GM23338 (cell line): Measurements from ENCODE around the gene PRDM2. TPM values are rescaled to one million over a fixed set of nuclear protein-coding genes. Genes with fewer than 3 reads are reported as not detected.

ENCODE experiments used
- ATAC-seq: fragments of 200-7000 bp; cut with Tn5 transposase; 3 replicates; pipeline ENCODE4 v1.9.1; 2020
- DNase-seq: peaks from one replicate; pipeline ENCODE4 v3.0.0-alpha.2; 2015; ENCODE audit warnings: low spot score
- H2AFZ ChIP-seq: fragments of 200-600 bp; sonication (generic); 2 replicates; pipeline ENCODE4 v1.8.0; 2016; ENCODE audit warnings: antibody characterized with exemption, mild to moderate bottlenecking, moderate library complexity
- H3F3A ChIP-seq: fragments of 200-600 bp; sonication (generic); replicated peaks from 2 replicates; pipeline ENCODE4 v1.8.0; 2017; ENCODE audit warnings: antibody characterized with exemption, mixed run types, low read depth
- H3K27ac ChIP-seq: fragments of 200-600 bp; sonication (generic); 2 replicates; pipeline ENCODE4 v1.6.1; 2016; ENCODE audit warnings: low read depth
- H3K27me3 ChIP-seq: fragments of 200-600 bp; sonication (generic); 2 replicates; pipeline ENCODE4 v1.8.0; 2016; ENCODE audit warnings: mild to moderate bottlenecking, mixed run types, moderate library complexity; ENCODE audit not compliant: insufficient read depth
- H3K36me3 ChIP-seq: fragments of 200-600 bp; sonication (generic); 2 replicates; pipeline ENCODE4 v1.8.0; 2016; ENCODE audit warnings: mild to moderate bottlenecking; ENCODE audit not compliant: insufficient read depth
- H3K4me1 ChIP-seq: fragments of 200-600 bp; sonication (generic); 2 replicates; pipeline ENCODE4 v1.8.0; 2016; ENCODE audit warnings: mild to moderate bottlenecking, moderate library complexity; ENCODE audit not compliant: insufficient read depth
- H3K4me2 ChIP-seq: fragments of 200-600 bp; sonication (generic); 2 replicates; pipeline ENCODE4 v1.7.1; 2017; ENCODE audit warnings: mixed run types
- H3K4me3 ChIP-seq: fragments of 200-600 bp; sonication (generic); 2 replicates; pipeline ENCODE4 v1.6.1; 2016; ENCODE audit warnings: mixed run types
- H3K79me2 ChIP-seq: fragments of 200-600 bp; sonication (generic); replicated peaks from 2 replicates; pipeline ENCODE4 v1.8.0; 2017; ENCODE audit warnings: mild to moderate bottlenecking; ENCODE audit not compliant: insufficient read depth
- H3K9me2 ChIP-seq: fragments of 200-600 bp; sonication (generic); 2 replicates; pipeline ENCODE4 v1.8.0; 2017; ENCODE audit not compliant: insufficient read depth
- H4K20me1 ChIP-seq: fragments of 200-600 bp; sonication (generic); replicated peaks from 2 replicates; pipeline ENCODE4 v1.8.0; 2017; ENCODE audit warnings: mild to moderate bottlenecking; ENCODE audit not compliant: insufficient read depth
- H3K27ac Mint-ChIP-seq: 2 replicates; pipeline ENCODE4 v1.8.0; 2020; ENCODE audit warnings: inconsistent platforms, mild to moderate bottlenecking, moderate library complexity, mixed read lengths
- H3K27me3 Mint-ChIP-seq: 3 replicates; pipeline ENCODE4 v1.8.0; 2022; ENCODE audit warnings: low read depth, mild to moderate bottlenecking, moderate library complexity, mixed read lengths, inconsistent platforms; ENCODE audit not compliant: insufficient read depth, poor library complexity
- H3K36me3 Mint-ChIP-seq: 3 replicates; pipeline ENCODE4 v1.8.0; 2021; ENCODE audit warnings: low read depth, mild to moderate bottlenecking, inconsistent platforms, moderate library complexity, mixed read lengths
- H3K4me1 Mint-ChIP-seq: 3 replicates; pipeline ENCODE4 v1.8.0; 2020; ENCODE audit warnings: mild to moderate bottlenecking, inconsistent platforms, mixed read lengths
- H3K4me3 Mint-ChIP-seq: 3 replicates; pipeline ENCODE4 v1.8.0; 2021; ENCODE audit warnings: moderate library complexity, mild to moderate bottlenecking, inconsistent platforms, mixed read lengths
- H3K9me3 Mint-ChIP-seq: 3 replicates; pipeline ENCODE4 v1.8.0; 2020; ENCODE audit warnings: moderate library complexity, mild to moderate bottlenecking, inconsistent platforms, mixed read lengths
- CREB1 ChIP-seq: fragments of 250-450 bp; sonication (Bioruptor Pico); IDR thresholded peaks from 2 replicates; pipeline ENCODE4 v1.5.0; 2020; ENCODE audit warnings: low read depth, mild to moderate bottlenecking, moderate library complexity
- CTCF ChIP-seq, 2 experiments: fragments of 200-600 bp in 1 of 2; sonication (generic) in 1 of 2; conservative IDR thresholded peaks; 2 replicates each; pipeline versions ENCODE4 v1.5.1 to v1.6.1; 2016 to 2017; ENCODE audit warnings: antibody characterized with exemption in 2 of 2, low read depth in 2 of 2, mild to moderate bottlenecking in 2 of 2, moderate library complexity in 1 of 2
- ETS1 ChIP-seq: IDR thresholded peaks from 2 replicates; pipeline ENCODE4 v1.6.1; 2016; ENCODE audit warnings: antibody characterized with exemption
- EZH2 ChIP-seq: fragments of 200-600 bp; sonication (generic); IDR thresholded peaks from one replicate; pipeline ENCODE4 v1.8.0; 2017; ENCODE audit warnings: antibody characterized with exemption, mild to moderate bottlenecking, low read depth; ENCODE audit not compliant: unreplicated experiment
- EZH2phosphoT487 ChIP-seq: fragments of 200-600 bp; sonication (generic); IDR thresholded peaks from one replicate; pipeline ENCODE4 v1.8.1; 2018; ENCODE audit warnings: antibody characterized with exemption; ENCODE audit not compliant: unreplicated experiment
- JUNB ChIP-seq: IDR thresholded peaks from one replicate; pipeline ENCODE4 v1.6.1; 2016; ENCODE audit warnings: antibody characterized with exemption; ENCODE audit not compliant: unreplicated experiment
- NANOG ChIP-seq: IDR thresholded peaks from 2 replicates; pipeline ENCODE4 v1.6.1; 2016; ENCODE audit warnings: antibody characterized with exemption, borderline replicate concordance
- POLR2AphosphoS5 ChIP-seq: IDR thresholded peaks from 2 replicates; pipeline ENCODE4 v1.6.1; 2016; ENCODE audit warnings: antibody characterized with exemption, low read depth
- REST ChIP-seq: IDR thresholded peaks from one replicate; pipeline ENCODE4 v1.6.1; 2018; ENCODE audit warnings: antibody characterized with exemption; ENCODE audit not compliant: unreplicated experiment
- STAT1 ChIP-seq: IDR thresholded peaks from one replicate; pipeline ENCODE4 v1.6.1; 2016; ENCODE audit warnings: antibody characterized with exemption; ENCODE audit not compliant: unreplicated experiment
- ZNF114 ChIP-seq: fragments of 250-450 bp; sonication (Bioruptor Pico); IDR thresholded peaks from 2 replicates; pipeline ENCODE4 v1.5.0; 2020; ENCODE audit warnings: mild to moderate bottlenecking, moderate library complexity
- ZNF331 ChIP-seq: fragments of 250-450 bp; sonication (Bioruptor Pico); IDR thresholded peaks from 2 replicates; pipeline ENCODE4 v1.5.0; 2020; ENCODE audit warnings: low read depth, mild to moderate bottlenecking, moderate library complexity
- ZNF462 ChIP-seq: fragments of 250-450 bp; sonication (Bioruptor Pico); IDR thresholded peaks from 2 replicates; pipeline ENCODE4 v1.5.0; 2020; ENCODE audit warnings: mild to moderate bottlenecking, moderate library complexity
- polyA plus RNA-seq: library from polyadenylated mRNA; unstranded; fragments of >200 nt; fragmentation: Nextera tagmentation; extraction: Ambion mirVana; gene quantifications from 2 replicates; pipeline ENCODE4 v1.2.1, GENCODE V29; 2016
- total RNA-seq: library from RNA; depleted of rRNA; stranded (reverse); fragments of >200 nt; shearing (Covaris generic); gene quantifications from 2 replicates; pipeline ENCODE4 v1.2.3, GENCODE V29; 2014

The PRDM2 gene
- total and polyA plus RNA-seq, 2 experiments from 2014 or later, result 11.6 to 28.3 TPM

- Histone ChIP-seq H3K27ac (no peak overlapping the region), H3F3A (no peaks in the 10 kb centered on the region), H3K4me2 (no peak overlapping the region), H2AFZ (no peak overlapping the region), H3K27me3 (no peaks in the 10 kb centered on the region), H3K79me2 (no peaks in the 10 kb centered on the region), H3K9me2 (peaks cover 6% of the 10 kb centered on the region; the same call in 1 of the 2 replicates), H3K36me3 (no peaks in the 10 kb centered on the region), H3K4me1 (peaks cover 7% of the 10 kb centered on the region), H3K4me3 (no peak overlapping the region), H4K20me1 (no peaks in the 10 kb centered on the region)
- no peaks in the 10 kb centered on the region; the same call in 2 of the 3 replicates for H3K9me3 Mint-ChIP-seq
- DNase-seq (no peak), ATAC-seq (no peak)
- H3K27me3 Mint-ChIP-seq, result no peaks in the 10 kb centered on the region
- H3K27ac Mint-ChIP-seq, result no peak overlapping the region
- no peak for TF ChIP-seq CREB1 (CRISPR knock-in tag)
- TF ChIP-seq CTCF (conservative IDR thresholded peaks at IDR 0.05; ENCODE audit: low read depth in 2 of 2), result no peak
- TF ChIP-seq ZNF462 (CRISPR knock-in tag), result no peak
- no peak for TF ChIP-seq ZNF114 (CRISPR knock-in tag)
- TF ChIP-seq REST, result no peak
- no peak for TF ChIP-seq ZNF331
- TF ChIP-seq EZH2, result no peak
- no peak for TF ChIP-seq EZH2phosphoT487
- TF ChIP-seq JUNB, result no peak
- no peak for TF ChIP-seq ETS1
- TF ChIP-seq NANOG, result no peak
- no peak for TF ChIP-seq STAT1
- no peak for TF ChIP-seq POLR2AphosphoS5
- H3K36me3 Mint-ChIP-seq, result no peaks in the 10 kb centered on the region
- no peak overlapping the region for H3K4me3 Mint-ChIP-seq
- H3K4me1 Mint-ChIP-seq, result peaks cover 15% of the 10 kb centered on the region; the same call in 2 of the 3 replicates
Observed at GRCh38 chr1:13682444-13682843, 17.5 kb upstream of the PRDM2 start.
